ENCODE measurements around the gene BLVRA. TPM values are rescaled to one million over a fixed set of nuclear protein-coding genes. Genes with fewer than 3 reads are reported as not detected.

The BLVRA gene
- total RNA-seq, 4 donors from 2014 or later = 24.4 to 43.9 (median 29.2) TPM

GRCh38 chr7:43768201-43768886 lies 9.9 kb downstream of the BLVRA start:
- WGBS = 72% methylated on average over 9 of the region's 9 CpGs
- H3K36me3 ChIP-seq = peaks cover 14% of the 10 kb centered on the region
- H3K4me1 ChIP-seq = peaks cover 24% of the 10 kb centered on the region
- H3K4me3 ChIP-seq = no peak overlapping the region
- no peaks in the 10 kb centered on the region for H3K27me3 ChIP-seq
- DNase-seq (ENCODE audit: low spot score in 2 of 2) = no peak
- no peak overlapping the region for H3K27ac ChIP-seq
- H3K9me3 ChIP-seq = no peaks in the 10 kb centered on the region
- TF ChIP-seq POLR2AphosphoS5 (IDR thresholded peaks at IDR 0.05) (no peak), POLR2A (IDR thresholded peaks at IDR 0.05) (no peak), EP300 (IDR thresholded peaks at IDR 0.05) (no peak), CTCF (IDR thresholded peaks at IDR 0.05) (no peak)

- TF ChIP-seq POLR2A (IDR thresholded peaks at IDR 0.05) = no peak
- Histone ChIP-seq H3K27ac (no peak overlapping the region), H3K9me3 (no peaks in the 10 kb centered on the region), H3K27me3 (no peaks in the 10 kb centered on the region), H3K4me1 (peaks cover 20% of the 10 kb centered on the region), H3K4me3 (no peak overlapping the region), H3K36me3 (peaks cover 14% of the 10 kb centered on the region)
- no peak for DNase-seq (ENCODE audit: low spot score in 2 of 2)
- 80% methylated on average over 4 of the region's 4 CpGs for WGBS
These were observed 10.4 kb downstream of the BLVRA start for GRCh38 chr7:43768887-43769272.

- H3K27me3 ChIP-seq = no peaks in the 10 kb centered on the region
- no peak overlapping the region for H3K4me3 ChIP-seq
- 81% methylated on average over 5 of the region's 5 CpGs for WGBS
- peaks cover 16% of the 10 kb centered on the region for H3K4me1 ChIP-seq
- peaks cover 14% of the 10 kb centered on the region for H3K36me3 ChIP-seq
- no peak for TF ChIP-seq POLR2AphosphoS5 (IDR thresholded peaks at IDR 0.05)
- TF ChIP-seq POLR2A (IDR thresholded peaks at IDR 0.05) = no peak
- TF ChIP-seq EP300 (IDR thresholded peaks at IDR 0.05) = no peak
- TF ChIP-seq CTCF (IDR thresholded peaks at IDR 0.05) = no peak
- no peaks in the 10 kb centered on the region for H3K9me3 ChIP-seq
- H3K27ac ChIP-seq = no peak overlapping the region
- DNase-seq (ENCODE audit: low spot score in 2 of 2) = no peak
These were observed 10.8 kb downstream of the BLVRA start for GRCh38 chr7:43769281-43769680.

- no peak overlapping the region for H3K27ac ChIP-seq
- TF ChIP-seq EP300 (IDR thresholded peaks at IDR 0.05) = no peak
- TF ChIP-seq CTCF (IDR thresholded peaks at IDR 0.05) = no peak
- no peak for TF ChIP-seq POLR2A (IDR thresholded peaks at IDR 0.05)
- no peak for TF ChIP-seq POLR2AphosphoS5 (IDR thresholded peaks at IDR 0.05)
- no peak for DNase-seq (ENCODE audit: low spot score in 2 of 2)
- no peak overlapping the region for H3K4me3 ChIP-seq
- 83% methylated on average over 10 of the region's 10 CpGs for WGBS
- no peaks in the 10 kb centered on the region for H3K9me3 ChIP-seq
- H3K4me1 ChIP-seq = peaks cover 10% of the 10 kb centered on the region
- no peaks in the 10 kb centered on the region for H3K27me3 ChIP-seq
- peaks cover 14% of the 10 kb centered on the region for H3K36me3 ChIP-seq
These were observed 11.4 kb downstream of the BLVRA start for GRCh38 chr7:43769791-43770465.

GRCh38 chr7:43771128-43771527 lies 12.6 kb downstream of the BLVRA start:
- no peaks in the 10 kb centered on the region for H3K27me3 ChIP-seq
- TF ChIP-seq CTCF (IDR thresholded peaks at IDR 0.05) (no peak), EP300 (IDR thresholded peaks at IDR 0.05) (no peak)
- no peak for DNase-seq (ENCODE audit: low spot score in 2 of 2)
- no peak overlapping the region for H3K4me3 ChIP-seq
- WGBS = 78% methylated on average over 3 of the region's 3 CpGs
- H3K9me3 ChIP-seq = no peaks in the 10 kb centered on the region
- no peak overlapping the region for H3K27ac ChIP-seq
- H3K36me3 ChIP-seq = peaks cover 14% of the 10 kb centered on the region
- peaks cover 9% of the 10 kb centered on the region for H3K4me1 ChIP-seq

Data from suprapubic skin (tissue), 4 donors.